HG02852 (cell line): ENCODE results near the gene LBX1.

Experiments used
- ATAC-seq: cut with Tn5 transposase; IDR thresholded peaks from one replicate; pipeline ENCODE4 v1.9.1; 2021; ENCODE audit warnings: mild to moderate bottlenecking, moderate library complexity; ENCODE audit not compliant: unreplicated experiment

LBX1 gene

DNA sequence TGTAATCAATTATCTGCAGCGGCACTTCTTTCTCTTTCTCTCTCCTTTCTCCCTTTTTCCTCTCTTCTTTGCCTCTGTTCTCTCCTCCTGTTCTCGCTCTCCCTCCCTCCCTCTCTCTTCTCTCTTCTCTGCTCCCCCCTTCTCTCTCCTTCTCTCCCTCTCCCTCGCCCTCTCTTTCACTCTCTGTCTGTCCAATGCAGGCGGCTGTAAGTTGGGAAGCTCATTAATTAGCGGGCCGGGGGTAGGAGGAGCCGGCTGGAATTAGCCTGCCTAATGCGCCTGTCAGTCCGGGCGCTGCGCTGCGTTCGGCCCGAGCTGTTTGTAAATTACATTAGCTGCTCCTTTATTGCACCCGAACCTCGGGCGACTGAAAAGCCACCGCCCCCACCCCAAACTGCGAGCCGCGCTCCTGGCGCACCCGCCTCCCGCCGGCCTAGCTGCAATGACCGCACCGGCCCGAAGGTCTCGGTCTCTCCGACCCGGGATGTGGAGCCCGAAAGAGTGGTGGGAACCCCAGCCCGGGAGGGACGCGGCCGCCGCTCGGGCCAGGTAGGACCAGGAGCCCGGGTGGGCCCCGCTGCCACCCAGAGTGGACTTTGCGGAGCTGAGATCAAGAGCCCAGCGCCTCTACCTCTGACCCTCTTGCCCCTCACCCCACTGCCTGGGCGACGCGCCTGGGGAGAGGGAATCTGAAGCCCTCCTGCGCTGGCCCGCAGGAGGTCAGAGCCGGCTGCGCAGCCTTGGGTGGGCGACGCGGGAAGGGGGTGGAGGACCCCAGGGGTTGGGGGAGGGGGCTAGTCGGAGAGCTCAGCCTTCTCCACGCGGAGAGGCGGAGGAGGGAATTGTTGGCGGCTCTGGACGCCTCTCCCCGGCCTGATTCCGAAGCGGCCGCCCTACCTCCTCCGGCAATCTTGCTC lies at the start of gene LBX1:
LBX1 (minus strand) TSS at position 198 of the 917 bp plus-strand sequence. CDS start 648 bp downstream, outside the sequence.
- no peak for ATAC-seq

GRCh38 chr10:101273741-101274140 lies 44.5 kb upstream of the LBX1 start:
- no peak for ATAC-seq

- ATAC-seq: no peak
These were observed 44.1 kb upstream of the LBX1 start for GRCh38 chr10:101273330-101273729.

DNA sequence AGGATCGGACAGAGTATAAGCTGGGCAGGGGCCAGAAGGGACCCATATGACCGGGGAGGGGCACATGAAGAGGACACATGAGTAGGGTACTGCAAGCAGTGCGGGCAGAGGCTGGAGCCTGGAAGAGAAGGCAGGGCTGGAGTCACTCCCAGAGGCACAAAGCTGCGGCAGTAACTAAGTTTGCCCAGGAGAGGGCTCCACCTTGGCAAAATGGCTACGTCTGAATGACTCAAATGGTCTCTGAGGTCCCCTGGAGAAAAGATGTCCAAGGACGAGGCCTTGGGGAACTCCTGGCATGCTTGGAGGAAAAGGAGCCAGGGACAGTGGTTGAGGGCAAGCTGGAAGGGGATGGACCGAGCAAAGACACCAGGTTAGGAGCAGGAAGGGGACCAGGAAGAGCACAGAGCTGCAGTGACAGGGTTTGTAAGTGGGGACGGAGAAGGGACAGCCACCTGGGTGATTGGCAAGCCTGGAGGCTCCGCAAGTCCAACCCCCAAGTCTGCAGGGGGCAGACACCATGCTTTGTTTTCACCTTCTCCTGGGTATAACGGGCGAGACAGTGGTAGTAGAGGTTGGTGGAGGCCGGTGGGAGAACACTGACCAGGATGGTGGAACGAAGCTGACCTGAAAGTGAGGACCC lies 43.1 kb upstream of the LBX1 start:
- ATAC-seq: no peak

DNA sequence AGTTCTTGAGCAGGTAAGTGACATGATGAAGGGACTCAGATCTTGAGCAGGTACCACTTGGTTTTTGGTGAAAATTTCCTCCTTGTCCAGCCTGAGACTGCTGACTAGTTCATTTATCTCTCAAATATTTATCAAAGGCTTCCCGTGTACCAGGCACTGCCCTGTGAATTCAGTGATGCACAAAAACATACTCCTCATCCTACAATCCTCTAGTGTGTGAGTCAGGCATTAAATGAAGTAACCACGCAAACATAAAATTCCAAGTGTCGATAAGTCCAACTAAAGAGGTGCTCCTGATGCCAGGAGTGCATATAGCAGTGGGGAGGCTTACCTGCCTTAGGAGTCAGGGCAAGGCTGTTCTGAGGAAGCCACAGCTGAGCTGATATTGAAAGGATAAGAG lies 41.5 kb upstream of the LBX1 start:
- ATAC-seq: no peak

GRCh38 chr10:101267776-101268175 lies 38.5 kb upstream of the LBX1 start:
- ATAC-seq: no peak

DNA sequence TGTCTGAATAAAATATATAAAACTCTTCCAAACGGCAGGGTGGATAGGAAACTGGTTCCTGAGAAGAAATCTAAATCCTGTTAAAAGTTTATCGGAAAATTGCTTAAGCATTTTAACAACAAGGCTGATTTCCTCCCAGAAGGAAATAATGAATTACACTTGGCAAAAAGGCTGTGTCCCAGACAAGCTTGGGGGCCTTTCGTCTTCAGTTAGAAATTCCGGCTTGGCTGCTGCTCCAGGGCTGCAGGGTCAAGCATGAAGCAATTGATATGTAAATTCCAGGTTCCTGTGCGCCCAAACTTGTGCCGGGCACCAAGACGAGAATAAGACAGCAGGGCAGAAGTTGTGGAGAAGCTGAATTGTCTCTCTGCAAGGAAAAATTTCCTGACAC lies 38.0 kb upstream of the LBX1 start:
- ATAC-seq: no peak

- ATAC-seq: no peak
These were observed 37.4 kb upstream of the LBX1 start for GRCh38 chr10:101266381-101267289.

- ATAC-seq: no peak
These were observed 34.0 kb upstream of the LBX1 start for GRCh38 chr10:101263150-101263752.

DNA sequence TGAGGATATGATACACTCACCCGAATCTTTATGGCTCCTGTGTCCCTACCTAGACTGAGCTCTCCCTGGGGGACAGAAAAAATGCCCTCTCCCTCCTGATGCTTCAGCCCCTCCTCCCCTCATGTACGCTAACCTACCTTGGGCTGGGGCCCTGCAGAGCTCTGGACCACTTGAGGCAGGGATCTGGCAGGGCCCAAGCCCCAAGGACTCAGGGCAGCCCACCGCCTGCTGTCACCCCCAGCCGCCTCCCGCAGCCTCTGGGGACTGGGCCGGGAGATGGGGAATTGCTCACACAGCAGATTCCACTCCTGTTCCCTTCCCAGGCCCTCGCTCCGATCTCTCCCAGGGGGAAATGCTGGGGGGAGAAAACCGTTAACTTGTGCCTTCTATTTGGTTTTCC lies 32.9 kb upstream of the LBX1 start:
- ATAC-seq: no peak

DNA sequence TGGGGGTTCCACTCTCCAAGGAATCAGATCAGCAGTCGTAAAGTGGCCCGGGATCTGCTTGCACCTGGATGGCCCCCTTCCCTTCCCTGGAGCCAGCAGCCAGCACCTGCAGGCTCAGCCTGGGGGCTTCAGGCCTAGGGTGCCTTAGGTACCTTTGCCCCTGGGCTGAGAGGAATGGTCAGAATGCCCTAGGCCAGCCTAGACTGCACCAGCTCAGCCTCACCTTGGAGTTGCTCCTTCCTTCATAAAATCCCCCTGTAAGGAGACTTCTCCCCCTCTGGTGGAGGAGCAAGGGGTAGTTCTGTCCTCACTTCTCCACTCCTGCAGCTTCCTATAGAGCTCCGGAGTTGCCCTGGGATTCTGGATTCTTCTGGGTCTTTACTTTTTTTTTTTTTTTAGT lies 32.4 kb upstream of the LBX1 start:
- ATAC-seq: no peak

DNA sequence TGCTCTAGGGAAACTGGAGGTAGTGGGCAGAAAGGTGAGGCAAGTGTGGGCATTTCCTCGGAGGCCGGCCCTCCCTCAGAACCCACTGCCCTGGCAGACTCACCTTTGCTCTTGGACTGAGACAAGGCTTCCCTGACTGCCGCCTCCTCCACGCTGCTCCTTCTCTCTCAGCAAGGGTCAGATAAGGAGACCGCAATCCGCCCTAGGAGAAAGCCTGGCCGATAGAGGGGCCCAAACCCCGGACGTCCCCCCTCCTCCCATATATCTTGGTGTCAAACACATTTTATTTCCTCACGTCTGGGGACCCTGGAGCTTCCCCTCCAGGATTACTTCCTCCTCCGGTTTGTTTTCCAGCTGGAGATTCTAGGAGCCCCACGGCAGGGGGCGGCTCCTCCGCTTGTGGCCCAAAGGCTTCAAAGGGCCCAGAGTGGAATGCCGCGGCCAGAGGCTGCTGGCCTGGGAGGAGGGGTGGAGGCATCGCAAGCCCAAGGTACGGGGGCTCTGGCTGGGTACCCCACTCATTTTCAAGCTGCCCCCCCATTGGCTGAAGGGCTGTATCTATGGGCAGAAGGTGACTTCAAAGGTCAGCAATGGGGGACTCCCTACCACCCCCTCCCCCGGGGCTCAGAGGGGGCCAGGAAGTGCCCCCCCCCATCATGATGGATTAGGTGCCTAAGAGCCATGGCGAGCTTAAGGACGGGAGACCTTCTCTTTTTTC lies 31.7 kb upstream of the LBX1 start:
- no peak for ATAC-seq

DNA sequence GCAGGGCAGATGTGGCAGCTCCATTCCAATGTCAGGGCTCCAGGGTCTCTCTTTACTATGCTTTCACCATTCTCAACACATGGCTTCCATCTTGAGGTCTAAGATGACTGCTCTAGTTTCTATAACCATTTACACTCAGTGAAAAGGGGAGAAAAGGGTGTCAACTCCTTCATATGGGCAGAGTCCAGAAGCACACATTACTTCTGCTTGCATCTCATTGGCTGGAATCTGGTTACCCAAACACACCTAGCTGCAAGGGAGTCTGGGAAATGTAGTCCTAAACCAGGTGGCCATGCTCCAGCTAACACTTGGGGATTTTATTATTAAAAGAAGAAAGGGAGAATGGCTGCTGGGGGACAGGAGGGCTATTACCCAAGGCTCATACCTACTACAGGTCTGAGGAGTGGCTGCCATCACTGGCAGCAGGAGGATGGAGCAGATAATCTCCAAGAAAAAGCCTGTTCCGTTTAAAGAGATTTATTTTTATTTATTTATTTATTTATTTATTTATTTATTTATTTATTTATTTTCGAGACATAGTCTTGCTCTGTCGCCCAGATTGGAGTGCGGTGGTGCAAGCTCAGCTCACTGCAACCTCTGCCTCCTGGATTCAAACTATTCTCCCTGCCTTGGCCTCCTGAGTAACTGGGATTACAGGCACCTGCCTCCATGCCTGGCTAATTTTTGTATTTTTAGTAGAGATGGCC lies 29.1 kb upstream of the LBX1 start:
- no peak for ATAC-seq

- ATAC-seq: no peak
These were observed 28.2 kb upstream of the LBX1 start for GRCh38 chr10:101257491-101257890.

DNA sequence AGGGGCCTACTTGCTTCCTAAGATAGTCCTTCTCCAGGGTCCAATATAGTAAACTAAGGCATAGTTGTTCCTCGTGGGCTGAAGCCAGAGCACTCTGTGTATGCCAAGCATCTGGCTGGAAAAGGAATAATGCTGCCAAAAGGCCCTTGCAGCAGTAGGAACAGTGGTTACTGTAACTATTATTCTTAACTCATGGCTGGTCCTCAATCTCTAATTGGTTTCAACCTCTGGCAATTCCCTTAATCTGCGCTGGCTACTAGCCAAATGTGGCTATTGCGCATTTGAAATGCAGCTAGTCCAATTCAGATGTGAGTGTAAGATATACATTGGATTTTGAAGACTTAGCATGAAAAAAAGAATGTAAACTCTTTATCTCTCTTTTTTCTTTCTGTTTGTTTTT lies 27.8 kb upstream of the LBX1 start:
- ATAC-seq: no peak

- ATAC-seq: no peak
These were observed 27.1 kb upstream of the LBX1 start for GRCh38 chr10:101256387-101256786.

GRCh38 chr10:101250136-101250535 lies 20.9 kb upstream of the LBX1 start:
- no peak for ATAC-seq

- no peak for ATAC-seq
These were observed 19.9 kb upstream of the LBX1 start for GRCh38 chr10:101249171-101249581.

GRCh38 chr10:101246639-101247038 lies 17.4 kb upstream of the LBX1 start:
- no peak for ATAC-seq
